Measurements from ENCODE around the gene DTNB. TPM values are rescaled to one million over a fixed set of nuclear protein-coding genes. Genes with fewer than 3 reads are reported as not detected.

The DTNB gene
- total and polyA plus RNA-seq, 7 donors = 2.4 to 7.8 (median 4.8) TPM

DNA sequence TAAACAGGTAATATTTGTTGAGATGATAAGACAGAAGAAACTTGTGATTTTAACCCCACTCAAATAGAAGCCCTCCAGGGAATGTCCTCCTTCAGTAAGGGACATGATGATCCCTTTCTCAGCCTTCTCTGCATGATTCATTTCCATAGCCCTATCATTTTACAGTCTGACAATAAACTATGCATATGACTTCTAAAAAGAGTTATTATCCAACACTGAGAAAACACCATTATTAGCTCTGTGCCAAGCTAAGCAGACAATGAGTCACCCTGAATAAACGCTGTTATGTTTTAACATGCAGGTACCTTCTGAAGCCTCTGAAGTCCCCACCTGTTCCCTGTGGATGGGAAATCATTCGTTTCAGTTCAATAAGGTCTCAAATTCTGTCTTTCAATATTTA lies 54.7 kb downstream of the DTNB start:
- no peak for DNase-seq
- intact Hi-C loops (cut with DNase I) = no loop called here
- peak overlapping the region in 1 of 4 donors; percentile 53 for H3K27ac ChIP-seq
- no peaks in the 10 kb centered on the region for H3K36me3 ChIP-seq
- 21 to 67% methylated on average over 2 of the region's 2 CpGs for WGBS, 2 donors
- no peak overlapping the region for H3K4me3 ChIP-seq
- TF ChIP-seq POLR2A (IDR thresholded peaks at IDR 0.05) = no peak
- TF ChIP-seq, protein P1, sequence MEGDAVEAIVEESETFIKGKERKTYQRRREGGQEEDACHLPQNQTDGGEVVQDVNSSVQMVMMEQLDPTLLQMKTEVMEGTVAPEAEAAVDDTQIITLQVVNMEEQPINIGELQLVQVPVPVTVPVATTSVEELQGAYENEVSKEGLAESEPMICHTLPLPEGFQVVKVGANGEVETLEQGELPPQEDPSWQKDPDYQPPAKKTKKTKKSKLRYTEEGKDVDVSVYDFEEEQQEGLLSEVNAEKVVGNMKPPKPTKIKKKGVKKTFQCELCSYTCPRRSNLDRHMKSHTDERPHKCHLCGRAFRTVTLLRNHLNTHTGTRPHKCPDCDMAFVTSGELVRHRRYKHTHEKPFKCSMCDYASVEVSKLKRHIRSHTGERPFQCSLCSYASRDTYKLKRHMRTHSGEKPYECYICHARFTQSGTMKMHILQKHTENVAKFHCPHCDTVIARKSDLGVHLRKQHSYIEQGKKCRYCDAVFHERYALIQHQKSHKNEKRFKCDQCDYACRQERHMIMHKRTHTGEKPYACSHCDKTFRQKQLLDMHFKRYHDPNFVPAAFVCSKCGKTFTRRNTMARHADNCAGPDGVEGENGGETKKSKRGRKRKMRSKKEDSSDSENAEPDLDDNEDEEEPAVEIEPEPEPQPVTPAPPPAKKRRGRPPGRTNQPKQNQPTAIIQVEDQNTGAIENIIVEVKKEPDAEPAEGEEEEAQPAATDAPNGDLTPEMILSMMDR (IDR thresholded peaks at IDR 0.05) = no peak
- TF ChIP-seq POLR2AphosphoS5 (IDR thresholded peaks at IDR 0.05) = no peak
- TF ChIP-seq EP300 (IDR thresholded peaks at IDR 0.05) = no peak
- H3K27me3 ChIP-seq = no peaks in the 10 kb centered on the region
- no peaks in the 10 kb centered on the region for H3K9me3 ChIP-seq
- H3K4me1 ChIP-seq = peaks cover 0 to 5% (median 0%) of the 10 kb centered on the region in 4 donors

DNA sequence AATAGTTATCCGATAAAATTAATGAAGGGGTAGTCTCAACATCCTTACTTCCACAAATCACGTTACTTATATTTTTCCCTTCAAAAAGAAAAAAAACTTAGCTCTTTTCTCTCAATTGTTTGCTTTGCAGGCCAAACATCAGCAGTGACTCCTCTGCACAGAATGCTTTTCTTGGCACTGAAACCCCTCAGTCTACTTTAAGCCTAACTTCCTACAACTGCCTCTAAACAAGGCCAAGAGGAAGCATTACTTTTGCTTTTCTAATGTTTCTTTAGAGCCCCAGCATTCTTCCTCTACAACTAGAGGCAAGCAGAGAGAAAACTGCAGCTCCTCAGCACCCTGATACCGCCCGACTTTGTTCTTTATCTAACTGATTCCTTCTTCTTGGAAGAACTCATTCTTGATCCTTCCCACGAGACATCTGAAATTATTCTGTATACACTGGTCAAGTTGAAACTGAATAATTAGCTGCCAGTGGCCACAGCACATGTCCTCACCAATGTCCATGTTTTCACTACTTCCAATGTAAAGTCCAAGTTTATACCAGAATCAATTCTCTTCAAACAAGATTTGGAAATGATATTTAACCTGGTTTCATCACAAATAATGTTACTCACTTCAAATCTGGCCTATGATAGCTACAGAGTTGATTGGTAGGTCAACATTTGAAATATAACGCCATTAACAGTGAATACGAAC lies 55.3 kb downstream of the DTNB start:
- intact Hi-C loops (cut with DNase I) = no loop called here
- no peak for TF ChIP-seq POLR2A (IDR thresholded peaks at IDR 0.05)
- no peak for TF ChIP-seq POLR2AphosphoS5 (IDR thresholded peaks at IDR 0.05)
- no peak for TF ChIP-seq EP300 (IDR thresholded peaks at IDR 0.05)
- TF ChIP-seq, protein P1 (IDR thresholded peaks at IDR 0.05) = no peak
- peak overlapping the region in 2 of 4 donors; percentile 12 to 53 for H3K27ac ChIP-seq
- no peaks in the 10 kb centered on the region for H3K27me3 ChIP-seq
- peaks cover 0 to 5% (median 0%) of the 10 kb centered on the region in 4 donors for H3K4me1 ChIP-seq
- no peaks in the 10 kb centered on the region for H3K9me3 ChIP-seq
- H3K36me3 ChIP-seq = no peaks in the 10 kb centered on the region
- WGBS, 2 donors = 59 to 73% methylated on average over 7 of the region's 7 CpGs
- H3K4me3 ChIP-seq = no peak overlapping the region
- no peak for DNase-seq

DNA sequence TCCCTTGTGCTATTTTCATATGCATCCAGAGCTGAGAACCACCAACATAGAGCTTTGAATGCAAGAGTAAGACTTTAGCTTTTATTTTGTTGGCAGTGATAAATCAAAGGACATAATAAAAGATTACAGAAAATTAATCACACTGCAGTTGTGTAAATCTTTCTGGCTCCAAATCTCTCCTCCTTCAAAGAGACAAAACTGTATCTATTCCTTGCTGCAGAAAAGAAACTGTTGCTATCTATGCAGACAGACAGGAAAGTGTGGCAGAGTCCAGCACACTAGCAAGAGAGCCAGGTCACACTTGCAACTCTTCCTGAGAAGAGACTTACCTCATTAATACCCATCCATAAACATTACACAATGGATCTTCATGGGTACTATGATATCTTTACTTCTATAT lies 57.5 kb downstream of the DTNB start:
- intact Hi-C loops (cut with DNase I) = no loop called here
- H3K36me3 ChIP-seq = no peaks in the 10 kb centered on the region
- no peak overlapping the region for H3K4me3 ChIP-seq
- DNase-seq = no peak
- peaks cover 0 to 5% (median 0%) of the 10 kb centered on the region in 4 donors for H3K4me1 ChIP-seq
- no peak overlapping the region for H3K27ac ChIP-seq
- H3K27me3 ChIP-seq = no peaks in the 10 kb centered on the region
- TF ChIP-seq, protein P1 (IDR thresholded peaks at IDR 0.05) = no peak
- TF ChIP-seq POLR2A (IDR thresholded peaks at IDR 0.05) (no peak), POLR2AphosphoS5 (IDR thresholded peaks at IDR 0.05) (no peak), EP300 (IDR thresholded peaks at IDR 0.05) (no peak)
- H3K9me3 ChIP-seq = no peaks in the 10 kb centered on the region

DNA sequence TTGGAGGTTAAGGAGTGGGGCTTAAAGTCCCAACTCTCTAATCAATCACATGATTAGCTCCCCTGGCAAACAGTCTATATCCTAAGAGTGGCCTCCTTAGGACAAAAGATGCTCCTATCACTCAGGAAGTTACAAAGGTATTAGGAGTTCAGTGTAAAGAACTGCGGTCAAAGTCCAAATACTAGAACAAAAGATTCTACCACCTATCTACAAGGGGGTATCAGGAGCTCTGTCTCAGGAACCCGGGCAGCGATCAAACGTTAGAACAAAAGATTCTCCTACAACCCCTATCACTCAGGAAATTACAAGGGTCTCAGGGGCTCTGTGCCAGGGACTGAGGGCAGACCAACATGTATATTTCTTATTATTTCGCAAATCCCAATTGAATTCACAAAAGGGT lies 58.0 kb downstream of the DTNB start:
- Histone ChIP-seq H3K36me3 (no peaks in the 10 kb centered on the region), H3K4me3 (no peak overlapping the region), H3K27me3 (no peaks in the 10 kb centered on the region), H3K27ac (no peak overlapping the region), H3K9me3 (no peaks in the 10 kb centered on the region), H3K4me1 (peaks cover 0 to 5% (median 0%) of the 10 kb centered on the region in 4 donors)
- DNase-seq = no peak
- WGBS, 2 donors = 84 to 86% methylated on average over 5 of the region's 5 CpGs
- TF ChIP-seq EP300 (IDR thresholded peaks at IDR 0.05) (no peak), POLR2A (IDR thresholded peaks at IDR 0.05) (no peak), POLR2AphosphoS5 (IDR thresholded peaks at IDR 0.05) (no peak)
- TF ChIP-seq, protein P1 (IDR thresholded peaks at IDR 0.05) = no peak
- intact Hi-C loops (cut with DNase I) = no loop called here

DNA sequence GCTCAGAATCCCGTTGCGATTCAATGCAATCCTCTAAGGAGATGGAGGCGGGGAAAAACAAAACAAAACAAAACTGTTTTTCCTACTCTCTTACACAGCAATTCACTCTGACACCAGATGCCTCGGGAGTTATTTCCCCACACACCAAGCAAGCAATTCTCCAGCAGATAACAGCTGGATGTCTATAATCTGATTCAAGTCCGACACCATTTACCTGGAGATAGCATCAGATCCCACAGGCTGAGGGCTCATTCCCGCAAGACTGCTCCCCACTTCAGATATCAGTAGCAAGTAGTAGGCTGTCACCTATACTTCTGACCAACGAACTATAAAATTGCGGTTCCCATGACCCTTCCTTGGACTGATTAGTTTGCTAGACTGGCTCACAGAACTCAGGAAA lies 58.7 kb downstream of the DTNB start:
- Histone ChIP-seq H3K36me3 (no peaks in the 10 kb centered on the region), H3K27me3 (no peaks in the 10 kb centered on the region), H3K4me1 (peaks cover 0 to 5% (median 0%) of the 10 kb centered on the region in 4 donors), H3K4me3 (no peak overlapping the region), H3K27ac (no peak overlapping the region), H3K9me3 (no peaks in the 10 kb centered on the region)
- no peak for TF ChIP-seq POLR2A (IDR thresholded peaks at IDR 0.05)
- no peak for TF ChIP-seq POLR2AphosphoS5 (IDR thresholded peaks at IDR 0.05)
- no peak for TF ChIP-seq EP300 (IDR thresholded peaks at IDR 0.05)
- intact Hi-C loops (cut with DNase I) = no loop called here
- 91 to 93% methylated on average over 8 of the region's 8 CpGs for WGBS, 2 donors
- no peak for DNase-seq
